Right lobe of liver (tissue), 6 donors: ENCODE data around the gene KARS1. TPM values are rescaled to one million over a fixed set of nuclear protein-coding genes. Genes with fewer than 3 reads are reported as not detected.

ENCODE experiments used
- ATAC-seq, 4 donors: fragments of 200-7000 bp; cut with Tn5 transposase; one replicate each; pipeline ENCODE4 v1.9.1; 2020; ENCODE audit warnings: mild to moderate bottlenecking in 4 of 4, moderate library complexity in 4 of 4
- DNase-seq, 3 donors: peaks; one replicate each; pipeline ENCODE4 v3.0.0-alpha.2; 2020
- H3K27ac ChIP-seq, 3 donors: fragments of 200-600 bp; one replicate each; pipeline ENCODE4 v1.8.0; 2022
- H3K27me3 ChIP-seq, 2 donors: fragments of 200-600 bp; one replicate each; pipeline ENCODE4 v1.8.0; 2022
- H3K36me3 ChIP-seq, 4 donors: fragments of 200-600 bp; sonication (generic) in 1 of 4; one replicate each; pipeline versions ENCODE4 v1.5.1 to v1.8.0; 2017 to 2022; ENCODE audit warnings: control low read depth in 1 of 4
- H3K4me1 ChIP-seq, 4 donors: fragments of 200-600 bp; sonication (generic) in 1 of 4; one replicate each; pipeline versions ENCODE4 v1.5.1 to v1.8.0; 2017 to 2022; ENCODE audit warnings: control low read depth in 1 of 4
- H3K4me3 ChIP-seq, 3 donors: fragments of 200-600 bp; one replicate each; pipeline ENCODE4 v1.8.0; 2022
- H3K9me3 ChIP-seq, 4 donors: fragments of 200-600 bp; sonication (generic) in 1 of 4; one replicate each; pipeline versions ENCODE4 v1.5.1 to v1.8.0; 2017 to 2022; ENCODE audit warnings: control low read depth in 1 of 4
- POLR2A ChIP-seq: fragments of 450-650 bp; IDR thresholded peaks from one replicate; pipeline ENCODE4 v1.6.1; 2017; ENCODE audit warnings: antibody characterized with exemption, mild to moderate bottlenecking
- WGBS: methylation state at CpG from one replicate; pipeline ENCODE4 v1.1.6; 2018; ENCODE audit warnings: low coverage, low lambda C conversion rate; ENCODE audit not compliant: insufficient coverage; ENCODE audit errors: missing lambda C conversion rate; 5-methylcytosine and 5-hydroxymethylcytosine counted together
- intact Hi-C, 2 donors: fragments of 100-400 bp; cut with DNase I; formaldehyde crosslinking; loops; one replicate each; pipeline versions ENCODE4 v1.11.2 to v1.14.1; 2022
- total RNA-seq, 6 experiments: library from RNA; depleted of rRNA in 2 of 6; stranded (reverse); fragments of >200 nt in 2 of 6; fragmentation: NEBNext Ultra II Directional in 3 of 6; extraction: Animal tissue kit (Norgen Biotek cat#: 25700) in 3 of 6; gene quantifications; one replicate each; pipeline versions ENCODE4 v1.1.0 to v1.2.4, GENCODE V29; 2016 to 2023
- TF ChIP-seq, protein P1 (sequence below), 4 donors: fragments of 200-600 bp in 3 of 4; fragments of 450-650 bp in 1 of 4; IDR thresholded peaks; one replicate each; pipeline versions ENCODE4 v1.5.1 to v1.8.0; 2016 to 2022; ENCODE audit warnings: antibody characterized with exemption in 4 of 4, mild to moderate bottlenecking in 2 of 4
- donor health status: DM: no; HTN: yes; CAD: no.
- donor health status: DM: no; HTN: no; CAD: no.
- donor health status: DM: no; HTN: no; CAD: no.
- donor health status: DM: no; HTN: yes; CAD: no.
- donor health status: DM: no; HTN: yes; CAD: no.

Gene KARS1
- total RNA-seq, 6 experiments from 2014 or later, result 40.0 to 85.0 (median 53.8) TPM

DNA sequence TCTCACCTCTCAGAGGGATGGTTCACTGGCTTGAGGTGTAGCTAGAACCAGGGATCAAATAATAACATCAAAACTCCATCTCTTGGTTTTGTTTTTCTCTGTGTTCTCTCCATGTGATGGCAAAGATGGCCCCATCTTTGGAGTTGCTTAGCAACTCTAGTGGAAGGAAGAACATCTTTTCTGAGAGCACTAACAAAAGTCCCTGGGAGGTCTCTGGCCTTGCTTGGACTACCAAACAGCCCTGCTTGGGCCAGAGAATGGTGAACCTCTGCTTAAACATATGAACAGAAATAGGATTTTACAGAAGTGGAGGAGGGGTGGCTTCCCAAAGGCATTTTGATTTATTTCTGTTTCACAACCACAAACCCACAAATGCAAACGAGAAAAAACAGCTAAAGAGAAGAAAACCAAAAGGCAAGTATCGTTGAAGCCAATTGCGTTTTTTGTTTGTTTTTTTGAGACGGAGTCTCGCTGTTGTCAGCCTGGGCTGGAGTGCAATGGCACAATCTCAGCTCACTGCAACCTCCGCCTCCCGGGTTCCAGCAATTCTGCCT lies 68.1 kb downstream of the KARS1 start:
- H3K9me3 ChIP-seq, result no peaks in the 10 kb centered on the region
- no peaks in the 10 kb centered on the region for H3K4me1 ChIP-seq
- H3K36me3 ChIP-seq, result peaks cover 0 to 54% (median 19%) of the 10 kb centered on the region in 4 donors
- TF ChIP-seq, protein P1, sequence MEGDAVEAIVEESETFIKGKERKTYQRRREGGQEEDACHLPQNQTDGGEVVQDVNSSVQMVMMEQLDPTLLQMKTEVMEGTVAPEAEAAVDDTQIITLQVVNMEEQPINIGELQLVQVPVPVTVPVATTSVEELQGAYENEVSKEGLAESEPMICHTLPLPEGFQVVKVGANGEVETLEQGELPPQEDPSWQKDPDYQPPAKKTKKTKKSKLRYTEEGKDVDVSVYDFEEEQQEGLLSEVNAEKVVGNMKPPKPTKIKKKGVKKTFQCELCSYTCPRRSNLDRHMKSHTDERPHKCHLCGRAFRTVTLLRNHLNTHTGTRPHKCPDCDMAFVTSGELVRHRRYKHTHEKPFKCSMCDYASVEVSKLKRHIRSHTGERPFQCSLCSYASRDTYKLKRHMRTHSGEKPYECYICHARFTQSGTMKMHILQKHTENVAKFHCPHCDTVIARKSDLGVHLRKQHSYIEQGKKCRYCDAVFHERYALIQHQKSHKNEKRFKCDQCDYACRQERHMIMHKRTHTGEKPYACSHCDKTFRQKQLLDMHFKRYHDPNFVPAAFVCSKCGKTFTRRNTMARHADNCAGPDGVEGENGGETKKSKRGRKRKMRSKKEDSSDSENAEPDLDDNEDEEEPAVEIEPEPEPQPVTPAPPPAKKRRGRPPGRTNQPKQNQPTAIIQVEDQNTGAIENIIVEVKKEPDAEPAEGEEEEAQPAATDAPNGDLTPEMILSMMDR (IDR thresholded peaks at IDR 0.05), result no peak
- TF ChIP-seq POLR2A, result no peak
- ATAC-seq, result no peak
- intact Hi-C loops, result no loop called here
- H3K27me3 ChIP-seq, result no peaks in the 10 kb centered on the region
- H3K27ac ChIP-seq, result no peak overlapping the region
- H3K4me3 ChIP-seq, result no peak overlapping the region
- WGBS, result 77% methylated on average over 7 of the region's 7 CpGs
- DNase-seq, result no peak

DNA sequence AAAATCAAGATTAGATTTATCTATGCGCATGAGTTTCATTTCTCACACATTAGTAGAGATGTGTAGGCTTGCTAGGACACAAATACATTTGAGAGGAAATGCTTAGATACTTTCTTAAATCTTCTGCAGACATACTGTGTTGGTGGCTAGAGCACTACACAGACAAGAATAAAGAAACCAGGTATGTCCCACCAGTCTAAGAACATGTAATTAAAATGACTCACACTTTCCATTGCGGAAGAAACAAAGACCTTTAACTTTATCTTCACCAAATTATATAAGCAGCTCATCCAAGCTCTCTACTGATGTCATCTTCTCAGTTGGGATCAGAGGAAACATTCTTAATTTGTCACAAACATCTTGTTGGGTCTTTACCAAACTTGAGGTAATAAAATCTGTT lies 68.7 kb downstream of the KARS1 start:
- intact Hi-C loops, result no loop called here

DNA sequence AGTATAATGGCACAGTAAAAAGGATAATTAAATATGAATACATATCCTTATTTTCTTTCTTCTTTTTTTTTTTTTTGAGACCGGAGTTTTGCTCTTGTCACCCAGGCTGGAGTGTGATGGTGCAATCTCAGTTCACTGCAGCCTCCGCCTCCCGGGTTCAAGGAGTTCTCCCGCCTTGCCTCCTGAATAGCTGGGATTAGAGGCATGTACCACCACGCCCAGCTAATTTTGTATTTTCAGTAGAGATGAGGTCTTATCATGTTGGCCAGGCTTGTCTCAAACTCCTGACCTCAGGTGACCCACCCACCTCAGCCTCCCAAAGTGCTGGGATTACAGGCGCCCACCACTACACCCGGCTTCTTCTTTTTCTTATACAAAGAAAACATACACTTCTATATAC lies 69.3 kb downstream of the KARS1 start:
- ATAC-seq (no peak), DNase-seq (no peak)
- no peak for TF ChIP-seq POLR2A
- TF ChIP-seq, protein P1 (IDR thresholded peaks at IDR 0.05), result no peak
- 93% methylated on average over 4 of the region's 7 CpGs for WGBS
- no peaks in the 10 kb centered on the region for H3K4me1 ChIP-seq
- H3K27me3 ChIP-seq, result no peaks in the 10 kb centered on the region
- intact Hi-C loops, result no loop called here
- no peak overlapping the region for H3K27ac ChIP-seq
- peaks cover 0 to 65% (median 19%) of the 10 kb centered on the region in 4 donors for H3K36me3 ChIP-seq
- no peaks in the 10 kb centered on the region for H3K9me3 ChIP-seq
- H3K4me3 ChIP-seq, result no peak overlapping the region

More for the DNA sequence above, 68.7 kb downstream of the KARS1 start:
- 82% methylated on average over 2 of the region's 2 CpGs for WGBS
- H3K27ac ChIP-seq, result no peak overlapping the region
- DNase-seq, result no peak
- ATAC-seq, result no peak
- H3K9me3 ChIP-seq, result no peaks in the 10 kb centered on the region
- no peak for TF ChIP-seq POLR2A
- TF ChIP-seq, protein P1 (IDR thresholded peaks at IDR 0.05), result no peak
- H3K4me1 ChIP-seq, result no peaks in the 10 kb centered on the region
- H3K4me3 ChIP-seq, result no peak overlapping the region
- H3K36me3 ChIP-seq, result peaks cover 0 to 60% (median 19%) of the 10 kb centered on the region in 4 donors
- H3K27me3 ChIP-seq, result no peaks in the 10 kb centered on the region

Other genes with a start within 250 kb of the KARS1 start
- gene CFDP1, start 214.2 kb downstream of the KARS1 start, total RNA-seq, result 10 to 100 TPM; 23.9 to 43.3 (median 36.0) TPM
- 10 to 100 TPM in 5 of 6 experiments, 1 to 10 TPM in 1; 9.4 to 15.5 (median 12.8) TPM for gene TMEM170A, start 183.0 kb downstream of the KARS1 start, total RNA-seq
- under 1 TPM in 1 of 6 experiments, not detected in 5; 0.02 TPM for gene CHST6, start 152.2 kb downstream of the KARS1 start, total RNA-seq
- not detected for gene CHST5, start 111.6 kb downstream of the KARS1 start, total RNA-seq
- 1 to 10 TPM in 5 of 6 experiments, under 1 TPM in 1; 0.98 to 2.1 (median 1.7) TPM for gene TMEM231, start 91.4 kb downstream of the KARS1 start, total RNA-seq
- gene GABARAPL2, start 81.3 kb downstream of the KARS1 start, total RNA-seq, result 10 to 100 TPM; 33.4 to 46.5 (median 42.4) TPM
- 10 to 100 TPM; 17.7 to 29.7 (median 20.7) TPM for gene ADAT1, start 24.4 kb downstream of the KARS1 start, total RNA-seq
- gene TERF2IP, start 108 bp upstream of the KARS1 start, total RNA-seq, result 10 to 100 TPM; 16.0 to 25.1 (median 23.2) TPM
- gene CPHXL2, start 29.3 kb upstream of the KARS1 start, total RNA-seq, result not detected
- gene DUXB, start 53.8 kb upstream of the KARS1 start, total RNA-seq, result not detected
- not detected for gene CPHXL, start 78.8 kb upstream of the KARS1 start, total RNA-seq